Sigmoid colon (tissue), 4 donors: ENCODE data around the gene XRCC6.

Source experiments
- EP300 ChIP-seq, 4 donors: sonication (generic); formaldehyde crosslinking; IDR thresholded peaks; one replicate each; pipeline ENCODE4 v1.6.1; 2017; ENCODE audit warnings: antibody characterized with exemption in 4 of 4
- POLR2A ChIP-seq, 2 donors: fragments of 450-650 bp; IDR thresholded peaks; one replicate each; pipeline ENCODE4 v1.6.1; 2016; ENCODE audit warnings: antibody characterized with exemption in 2 of 2, mild to moderate bottlenecking in 2 of 2, moderate library complexity in 2 of 2
- POLR2AphosphoS5 ChIP-seq, 4 donors: sonication (generic); formaldehyde crosslinking; IDR thresholded peaks; one replicate each; pipeline ENCODE4 v1.6.1; 2017; ENCODE audit warnings: antibody characterized with exemption in 4 of 4
- TF ChIP-seq, protein P1 (sequence below), 4 experiments: fragments of 450-650 bp in 3 of 4; fragments of 200-600 bp in 1 of 4; IDR thresholded peaks; one replicate each; pipeline ENCODE4 v1.5.1; 2016 to 2019; ENCODE audit warnings: antibody characterized with exemption in 4 of 4, mild to moderate bottlenecking in 3 of 4, moderate library complexity in 2 of 4

DNA sequence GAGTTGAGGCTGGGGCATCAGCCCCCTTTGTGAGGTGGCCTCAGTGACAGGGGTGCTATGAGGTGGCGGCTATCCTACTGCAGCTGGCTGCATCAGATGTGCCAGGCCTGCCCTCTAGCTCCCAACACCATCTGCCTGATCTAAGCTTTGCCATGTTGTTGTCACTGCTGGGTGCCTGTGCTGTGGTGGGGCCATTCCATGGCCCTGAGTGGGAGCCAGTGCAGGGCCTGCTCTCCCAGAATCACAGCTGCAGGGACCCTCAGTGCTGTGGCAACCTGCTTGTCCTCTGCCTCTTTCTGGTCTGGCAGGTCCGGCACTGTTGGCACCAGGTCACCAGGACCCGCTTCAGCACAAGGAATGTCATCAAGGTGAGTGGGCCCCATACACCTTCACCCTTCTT, 69.4 kb downstream of the XRCC6 start:
- TF ChIP-seq POLR2A (IDR thresholded peaks at IDR 0.05) (no peak), EP300 (IDR thresholded peaks at IDR 0.05) (no peak), POLR2AphosphoS5 (IDR thresholded peaks at IDR 0.05) (no peak)
- TF ChIP-seq, protein P1, sequence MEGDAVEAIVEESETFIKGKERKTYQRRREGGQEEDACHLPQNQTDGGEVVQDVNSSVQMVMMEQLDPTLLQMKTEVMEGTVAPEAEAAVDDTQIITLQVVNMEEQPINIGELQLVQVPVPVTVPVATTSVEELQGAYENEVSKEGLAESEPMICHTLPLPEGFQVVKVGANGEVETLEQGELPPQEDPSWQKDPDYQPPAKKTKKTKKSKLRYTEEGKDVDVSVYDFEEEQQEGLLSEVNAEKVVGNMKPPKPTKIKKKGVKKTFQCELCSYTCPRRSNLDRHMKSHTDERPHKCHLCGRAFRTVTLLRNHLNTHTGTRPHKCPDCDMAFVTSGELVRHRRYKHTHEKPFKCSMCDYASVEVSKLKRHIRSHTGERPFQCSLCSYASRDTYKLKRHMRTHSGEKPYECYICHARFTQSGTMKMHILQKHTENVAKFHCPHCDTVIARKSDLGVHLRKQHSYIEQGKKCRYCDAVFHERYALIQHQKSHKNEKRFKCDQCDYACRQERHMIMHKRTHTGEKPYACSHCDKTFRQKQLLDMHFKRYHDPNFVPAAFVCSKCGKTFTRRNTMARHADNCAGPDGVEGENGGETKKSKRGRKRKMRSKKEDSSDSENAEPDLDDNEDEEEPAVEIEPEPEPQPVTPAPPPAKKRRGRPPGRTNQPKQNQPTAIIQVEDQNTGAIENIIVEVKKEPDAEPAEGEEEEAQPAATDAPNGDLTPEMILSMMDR (IDR thresholded peaks at IDR 0.05), result no peak
